ENCODE measurements around the gene TGM2.

The TGM2 gene

DNA sequence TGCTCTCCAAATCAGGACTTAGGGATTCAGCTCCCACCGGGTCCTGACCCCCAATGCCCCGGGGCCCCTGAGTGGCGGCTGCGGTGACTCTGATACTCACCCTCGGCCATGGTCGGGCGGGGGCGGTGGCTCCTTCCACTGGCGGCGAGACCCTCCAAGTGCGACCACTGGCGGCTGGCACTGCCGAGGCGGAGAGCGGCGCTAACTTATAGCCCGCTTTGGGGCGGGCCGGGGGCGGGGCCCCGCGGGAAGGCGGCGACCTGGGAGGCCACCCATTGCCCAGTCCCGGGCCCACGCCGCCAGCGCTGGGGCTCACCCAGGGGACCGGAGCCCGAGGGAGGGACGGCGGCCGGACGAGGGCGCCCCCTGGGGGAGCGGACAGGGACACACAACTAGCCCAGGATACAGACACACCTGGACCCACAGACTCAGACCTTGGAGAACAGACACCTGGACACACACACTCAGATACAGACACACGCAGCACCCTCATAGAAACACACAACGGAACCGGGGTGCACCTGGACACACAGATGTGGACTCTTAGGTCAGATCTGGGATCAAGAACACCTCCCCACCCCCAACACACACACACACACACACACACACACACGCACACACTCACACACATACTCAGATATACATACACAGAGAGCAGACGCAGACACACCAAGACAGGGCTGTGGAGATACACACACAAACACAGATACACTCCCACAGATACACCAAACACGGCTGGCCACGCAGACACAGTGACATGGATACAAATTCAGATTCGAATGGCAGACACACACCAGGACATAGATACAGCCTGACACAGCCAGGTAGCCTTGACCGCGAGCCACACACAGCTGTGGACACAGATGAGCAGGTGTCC lies at the start of gene TGM2 (continued):
- TF ChIP-seq BCL11A (tag by site-specific recombination; IDR thresholded peaks at IDR 0.05; ENCODE audit: low read depth) (peak; percentile 82), PRDM1 (tag by site-specific recombination; IDR thresholded peaks at IDR 0.05) (no peak), ZNF768 (tag by site-specific recombination; IDR thresholded peaks at IDR 0.05) (no peak), ZNF791 (tag by site-specific recombination; IDR thresholded peaks at IDR 0.05) (no peak), SP7 (tag by site-specific recombination; IDR thresholded peaks at IDR 0.05) (peak; percentile 60; the same call in 1 of the 2 replicates), ZNF610 (tag by site-specific recombination; IDR thresholded peaks at IDR 0.05; ENCODE audit: borderline replicate concordance) (no peak), ZNF530 (tag by site-specific recombination; IDR thresholded peaks at IDR 0.05; ENCODE audit: low read depth) (no peak), ZNF423 (tag by site-specific recombination; IDR thresholded peaks at IDR 0.05) (peak; percentile 88), ZNF311 (tag by site-specific recombination; IDR thresholded peaks at IDR 0.05; ENCODE audit: borderline replicate concordance) (no peak), REPIN1 (tag by site-specific recombination; IDR thresholded peaks at IDR 0.05; ENCODE audit: low read depth) (no peak), ZFP69B (tag by site-specific recombination; IDR thresholded peaks at IDR 0.05) (peak; percentile 58), ZNF776 (tag by site-specific recombination; IDR thresholded peaks at IDR 0.05; ENCODE audit: borderline replicate concordance) (no peak), GLI4 (tag by site-specific recombination; IDR thresholded peaks at IDR 0.05) (no peak), KLF7 (tag by site-specific recombination; IDR thresholded peaks at IDR 0.05; ENCODE audit: borderline replicate concordance) (no peak), KLF9 (tag by site-specific recombination; IDR thresholded peaks at IDR 0.05; ENCODE audit: low read depth) (peak; percentile 56; the same call in 1 of the 2 replicates), GFI1B (tag by site-specific recombination; IDR thresholded peaks at IDR 0.05) (no peak), ZXDB (tag by site-specific recombination; IDR thresholded peaks at IDR 0.05) (peak; percentile 20; the same call in 1 of the 2 replicates), SALL2 (tag by site-specific recombination; IDR thresholded peaks at IDR 0.05; ENCODE audit: borderline replicate concordance) (no peak), ZNF677 (tag by site-specific recombination; IDR thresholded peaks at IDR 0.05) (no peak), WT1 (tag by site-specific recombination; IDR thresholded peaks at IDR 0.05) (peak; percentile 37; the same call in 1 of the 2 replicates), MYNN (tag by site-specific recombination; IDR thresholded peaks at IDR 0.05; ENCODE audit: borderline replicate concordance) (no peak), ZNF292 (tag by site-specific recombination; IDR thresholded peaks at IDR 0.05; ENCODE audit: borderline replicate concordance, low read depth) (no peak), SP3 (tag by site-specific recombination; IDR thresholded peaks at IDR 0.05) (peak; percentile 72), ZFP37 (tag by site-specific recombination; IDR thresholded peaks at IDR 0.05) (peak; percentile 75; the same call in 1 of the 2 replicates), ZFHX2 (tag by site-specific recombination; conservative IDR thresholded peaks at IDR 0.05) (peak; percentile 83), ZNF416 (tag by site-specific recombination; IDR thresholded peaks at IDR 0.05) (no peak), SETDB1 (IDR thresholded peaks at IDR 0.05; ENCODE audit: insufficient read length, low read length) (no peak), ZBTB20 (tag by site-specific recombination; IDR thresholded peaks at IDR 0.05) (peak; percentile 51; the same call in 1 of the 2 replicates), GLIS2 (tag by site-specific recombination; IDR thresholded peaks at IDR 0.05) (peak; percentile 91), ZNF629 (tag by site-specific recombination; IDR thresholded peaks at IDR 0.05) (0 out of 2 replicates have a peak, but pooled peaks have one; percentile 20), ZBTB8A (tag by site-specific recombination; IDR thresholded peaks at IDR 0.05) (peak; percentile 96), ZSCAN23 (tag by site-specific recombination; IDR thresholded peaks at IDR 0.05) (no peak)
- TF ChIP-seq, protein P1, sequence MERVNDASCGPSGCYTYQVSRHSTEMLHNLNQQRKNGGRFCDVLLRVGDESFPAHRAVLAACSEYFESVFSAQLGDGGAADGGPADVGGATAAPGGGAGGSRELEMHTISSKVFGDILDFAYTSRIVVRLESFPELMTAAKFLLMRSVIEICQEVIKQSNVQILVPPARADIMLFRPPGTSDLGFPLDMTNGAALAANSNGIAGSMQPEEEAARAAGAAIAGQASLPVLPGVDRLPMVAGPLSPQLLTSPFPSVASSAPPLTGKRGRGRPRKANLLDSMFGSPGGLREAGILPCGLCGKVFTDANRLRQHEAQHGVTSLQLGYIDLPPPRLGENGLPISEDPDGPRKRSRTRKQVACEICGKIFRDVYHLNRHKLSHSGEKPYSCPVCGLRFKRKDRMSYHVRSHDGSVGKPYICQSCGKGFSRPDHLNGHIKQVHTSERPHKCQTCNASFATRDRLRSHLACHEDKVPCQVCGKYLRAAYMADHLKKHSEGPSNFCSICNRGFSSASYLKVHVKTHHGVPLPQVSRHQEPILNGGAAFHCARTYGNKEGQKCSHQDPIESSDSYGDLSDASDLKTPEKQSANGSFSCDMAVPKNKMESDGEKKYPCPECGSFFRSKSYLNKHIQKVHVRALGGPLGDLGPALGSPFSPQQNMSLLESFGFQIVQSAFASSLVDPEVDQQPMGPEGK (tag by site-specific recombination; IDR thresholded peaks at IDR 0.05), result 0 out of 2 replicates have a peak, but pooled peaks have one; percentile 40
- TF ChIP-seq, protein P2, sequence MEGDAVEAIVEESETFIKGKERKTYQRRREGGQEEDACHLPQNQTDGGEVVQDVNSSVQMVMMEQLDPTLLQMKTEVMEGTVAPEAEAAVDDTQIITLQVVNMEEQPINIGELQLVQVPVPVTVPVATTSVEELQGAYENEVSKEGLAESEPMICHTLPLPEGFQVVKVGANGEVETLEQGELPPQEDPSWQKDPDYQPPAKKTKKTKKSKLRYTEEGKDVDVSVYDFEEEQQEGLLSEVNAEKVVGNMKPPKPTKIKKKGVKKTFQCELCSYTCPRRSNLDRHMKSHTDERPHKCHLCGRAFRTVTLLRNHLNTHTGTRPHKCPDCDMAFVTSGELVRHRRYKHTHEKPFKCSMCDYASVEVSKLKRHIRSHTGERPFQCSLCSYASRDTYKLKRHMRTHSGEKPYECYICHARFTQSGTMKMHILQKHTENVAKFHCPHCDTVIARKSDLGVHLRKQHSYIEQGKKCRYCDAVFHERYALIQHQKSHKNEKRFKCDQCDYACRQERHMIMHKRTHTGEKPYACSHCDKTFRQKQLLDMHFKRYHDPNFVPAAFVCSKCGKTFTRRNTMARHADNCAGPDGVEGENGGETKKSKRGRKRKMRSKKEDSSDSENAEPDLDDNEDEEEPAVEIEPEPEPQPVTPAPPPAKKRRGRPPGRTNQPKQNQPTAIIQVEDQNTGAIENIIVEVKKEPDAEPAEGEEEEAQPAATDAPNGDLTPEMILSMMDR (tag by site-specific recombination; IDR thresholded peaks at IDR 0.05), result peak; percentile 88
- TF ChIP-seq, protein P3, sequence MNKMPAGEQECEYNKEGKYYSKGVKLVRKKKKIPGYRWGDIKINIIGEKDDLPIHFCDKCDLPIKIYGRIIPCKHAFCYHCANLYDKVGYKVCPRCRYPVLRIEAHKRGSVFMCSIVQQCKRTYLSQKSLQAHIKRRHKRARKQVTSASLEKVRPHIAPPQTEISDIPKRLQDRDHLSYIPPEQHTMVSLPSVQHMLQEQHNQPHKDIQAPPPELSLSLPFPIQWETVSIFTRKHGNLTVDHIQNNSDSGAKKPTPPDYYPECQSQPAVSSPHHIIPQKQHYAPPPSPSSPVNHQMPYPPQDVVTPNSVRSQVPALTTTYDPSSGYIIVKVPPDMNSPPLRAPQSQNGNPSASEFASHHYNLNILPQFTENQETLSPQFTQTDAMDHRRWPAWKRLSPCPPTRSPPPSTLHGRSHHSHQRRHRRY (tag by site-specific recombination; IDR thresholded peaks at IDR 0.05), result no peak
- TF ChIP-seq, protein P4, sequence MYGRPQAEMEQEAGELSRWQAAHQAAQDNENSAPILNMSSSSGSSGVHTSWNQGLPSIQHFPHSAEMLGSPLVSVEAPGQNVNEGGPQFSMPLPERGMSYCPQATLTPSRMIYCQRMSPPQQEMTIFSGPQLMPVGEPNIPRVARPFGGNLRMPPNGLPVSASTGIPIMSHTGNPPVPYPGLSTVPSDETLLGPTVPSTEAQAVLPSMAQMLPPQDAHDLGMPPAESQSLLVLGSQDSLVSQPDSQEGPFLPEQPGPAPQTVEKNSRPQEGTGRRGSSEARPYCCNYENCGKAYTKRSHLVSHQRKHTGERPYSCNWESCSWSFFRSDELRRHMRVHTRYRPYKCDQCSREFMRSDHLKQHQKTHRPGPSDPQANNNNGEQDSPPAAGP (tag by site-specific recombination; IDR thresholded peaks at IDR 0.05), result peak; percentile 67; the same call in 1 of the 2 replicates
